ENCODE data around the gene TH.

DNA sequence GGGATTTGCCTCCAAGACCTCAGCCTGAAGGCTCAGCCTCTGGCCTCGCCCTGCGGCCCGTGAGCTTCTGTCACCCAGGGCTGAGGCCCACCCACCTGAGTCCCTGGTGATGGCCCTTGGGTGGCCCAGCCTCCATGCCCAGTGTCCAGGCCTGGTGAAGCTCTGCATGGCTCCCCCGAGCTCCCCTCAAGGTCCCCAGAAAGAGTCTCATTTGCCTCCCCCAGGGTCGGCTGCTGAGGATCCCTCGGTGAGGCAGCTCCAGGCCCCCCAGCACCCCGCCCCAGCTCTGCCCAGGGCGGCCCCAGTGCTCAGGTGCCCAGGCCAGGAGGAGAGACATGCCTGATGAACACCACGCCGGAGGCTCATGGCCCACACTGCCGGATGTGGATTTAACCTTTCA is 2.1 kb upstream of the TH start:
- TF ChIP-seq CTCF (IDR thresholded peaks at IDR 0.05) (no peak), POLR2A (IDR thresholded peaks at IDR 0.05) (no peak)
